ENCODE results near the gene MRPS22.
"Not testable (repeated sequence)": the region's sequence is repeated elsewhere in the genome, so short reads cannot be mapped to it uniquely, and the experiment has no call there.

Gene MRPS22

DNA sequence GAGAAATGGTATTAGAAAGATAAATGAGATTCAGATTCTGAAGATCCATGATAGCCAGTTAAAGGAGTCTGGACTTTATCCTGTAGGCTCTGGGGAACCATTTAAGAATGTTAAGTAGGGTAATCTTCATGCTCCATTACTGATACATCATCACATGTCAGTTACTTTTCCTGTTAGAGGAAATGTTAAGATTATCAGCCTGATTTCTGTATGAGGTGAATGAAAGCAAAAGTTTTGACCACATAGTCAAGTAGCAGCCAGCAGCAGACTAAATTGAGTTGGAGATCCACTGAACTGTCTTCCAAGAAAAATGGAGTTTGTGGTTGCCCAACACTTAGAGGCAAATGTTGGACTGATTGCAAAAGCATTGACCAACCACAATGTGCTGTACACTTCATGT, 50.3 kb downstream of the MRPS22 start:
- TF ChIP-seq CTCF (IDR thresholded peaks at IDR 0.05; ENCODE audit: control insufficient read depth, insufficient read depth, low read depth, low read length, missing control alignments), result no peak
- H3K4me3 ChIP-seq (ENCODE audit: control insufficient read depth, low read depth, low read length), result no peak overlapping the region
- DNase-seq (ENCODE audit: low read depth), result no peak

GRCh38 chr3:139396707-139397106, 52.9 kb downstream of the MRPS22 start:
- H3K4me3 ChIP-seq (ENCODE audit: control insufficient read depth, low read depth, low read length), result no peak overlapping the region
- no peak for TF ChIP-seq CTCF (IDR thresholded peaks at IDR 0.05; ENCODE audit: control insufficient read depth, insufficient read depth, low read depth, low read length, missing control alignments)
- no peak for DNase-seq (ENCODE audit: low read depth)

DNA sequence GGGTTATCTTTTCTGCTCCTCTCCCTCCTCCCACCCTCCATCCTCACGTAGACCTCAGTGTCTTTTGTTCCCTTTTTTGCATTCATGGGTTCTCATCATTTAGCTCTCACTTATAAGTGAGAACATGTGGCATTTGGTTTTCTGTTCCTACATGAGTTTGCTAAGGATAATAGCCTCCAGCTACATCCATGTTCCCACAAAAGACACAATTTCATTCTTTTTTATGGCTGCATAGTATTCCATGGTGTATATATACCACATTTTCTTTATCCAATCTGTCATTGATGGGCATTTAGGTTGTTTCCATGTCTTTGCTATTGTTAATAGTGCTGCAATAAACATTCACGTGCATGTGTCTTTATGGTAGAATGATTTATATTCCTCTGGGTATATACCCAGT, 57.3 kb downstream of the MRPS22 start:
- DNase-seq (ENCODE audit: low read depth); H3K4me3 ChIP-seq (ENCODE audit: control insufficient read depth, low read depth, low read length): not testable (repeated sequence)

Measured in AG09309 (cell line).